Karpas-422 (cell line): ENCODE measurements around the gene ZNF26. TPM values are rescaled to one million over a fixed set of nuclear protein-coding genes. Genes with fewer than 3 reads are reported as not detected.
"Not testable (repeated sequence)": the region's sequence is repeated elsewhere in the genome, so short reads cannot be mapped to it uniquely, and the experiment has no call there.

Source experiments
- DNase-seq: peaks from one replicate; pipeline ENCODE4 v3.0.0-alpha.2; 2015
- H2AFZ ChIP-seq: fragments of 200-600 bp; sonication (generic); 2 replicates; pipeline ENCODE4 v1.6.1; 2014; ENCODE audit warnings: antibody characterized with exemption, low read length, mixed read lengths
- H3K27ac ChIP-seq: fragments of 200-600 bp; sonication (generic); 2 replicates; pipeline ENCODE4 v1.5.1; 2014; ENCODE audit warnings: mild to moderate bottlenecking, low read length, moderate library complexity
- H3K27me3 ChIP-seq: fragments of 200-600 bp; sonication (generic); 2 replicates; pipeline ENCODE4 v1.6.1; 2014; ENCODE audit warnings: low read length, mixed read lengths
- H3K36me3 ChIP-seq: fragments of 200-600 bp; sonication (generic); 2 replicates; pipeline ENCODE4 v1.6.1; 2014; ENCODE audit warnings: low read length, mixed read lengths; ENCODE audit not compliant: insufficient read depth
- H3K4me1 ChIP-seq: fragments of 200-600 bp; sonication (generic); 2 replicates; pipeline ENCODE4 v1.6.1; 2014; ENCODE audit warnings: mild to moderate bottlenecking, low read length, mixed read lengths
- H3K4me2 ChIP-seq: fragments of 200-600 bp; sonication (generic); 2 replicates; pipeline ENCODE4 v1.6.1; 2014; ENCODE audit warnings: low read length, low read depth, mild to moderate bottlenecking; ENCODE audit not compliant: poor library complexity, severe bottlenecking
- H3K4me3 ChIP-seq: fragments of 200-600 bp; sonication (generic); 2 replicates; pipeline ENCODE4 v1.5.1; 2014; ENCODE audit warnings: mild to moderate bottlenecking, antibody characterized with exemption, low read length, mixed read lengths
- H3K79me2 ChIP-seq: fragments of 200-600 bp; sonication (generic); 2 replicates; pipeline ENCODE4 v1.6.1; 2014; ENCODE audit warnings: mild to moderate bottlenecking, low read length, mixed read lengths
- H3K9ac ChIP-seq: fragments of 200-600 bp; sonication (generic); 2 replicates; pipeline ENCODE4 v1.6.0; 2014; ENCODE audit warnings: low read length
- H3K9me2 ChIP-seq: fragments of 200-600 bp; sonication (generic), shearing (Covaris generic); replicated peaks from 2 replicates; pipeline ENCODE4 v1.6.0; 2014; ENCODE audit warnings: mild to moderate bottlenecking, low read length, moderate library complexity; ENCODE audit not compliant: insufficient read depth
- H3K9me3 ChIP-seq: fragments of 300-700, 200-600 bp; sonication (generic); 2 replicates; pipeline ENCODE4 v1.6.1; 2014; ENCODE audit warnings: low read length, mixed read lengths
- H4K20me1 ChIP-seq: fragments of 200-600 bp; sonication (generic); 2 replicates; pipeline ENCODE4 v1.6.1; 2014; ENCODE audit warnings: mild to moderate bottlenecking, antibody characterized with exemption, low read length, low read depth; ENCODE audit not compliant: insufficient read depth
- total RNA-seq: library from RNA; depleted of rRNA; stranded (reverse); fragments of >200 nt; shearing (Covaris generic); gene quantifications from 2 replicates; pipeline ENCODE4 v1.2.3, GENCODE V29; 2014; ENCODE audit warnings: low replicate concordance

Gene ZNF26
- total RNA-seq, 1 experiment from 2014 or later = 12.7 TPM

- Histone ChIP-seq H3K9ac (no peak overlapping the region), H3K9me2 (no peaks in the 10 kb centered on the region), H4K20me1 (no peaks in the 10 kb centered on the region), H2AFZ (no peak overlapping the region), H3K27me3 (no peaks in the 10 kb centered on the region), H3K27ac (no peak overlapping the region), H3K36me3 (no peaks in the 10 kb centered on the region), H3K4me3 (no peak overlapping the region), H3K4me1 (no peaks in the 10 kb centered on the region), H3K9me3 (peaks cover 14% of the 10 kb centered on the region; the same call in 1 of the 2 replicates), H3K4me2 (no peak overlapping the region), H3K79me2 (no peaks in the 10 kb centered on the region)
- no peak for DNase-seq
These were observed 19.3 kb upstream of the ZNF26 start for GRCh38 chr12:132966676-132967415.

- Histone ChIP-seq H3K36me3 (no peaks in the 10 kb centered on the region), H3K79me2 (no peaks in the 10 kb centered on the region), H3K27ac (no peak overlapping the region), H3K27me3 (no peaks in the 10 kb centered on the region), H3K4me1 (no peaks in the 10 kb centered on the region), H3K9me3 (peaks cover 18% of the 10 kb centered on the region), H4K20me1 (no peaks in the 10 kb centered on the region), H3K4me3 (no peak overlapping the region), H3K9me2 (no peaks in the 10 kb centered on the region), H3K4me2 (no peak overlapping the region), H3K9ac (no peak overlapping the region), H2AFZ (no peak overlapping the region)
- no peak for DNase-seq
These were observed 18.4 kb upstream of the ZNF26 start for GRCh38 chr12:132967736-132968135.

- H2AFZ ChIP-seq = no peak overlapping the region
- DNase-seq = no peak
- peaks cover 18% of the 10 kb centered on the region for H3K9me3 ChIP-seq
- no peaks in the 10 kb centered on the region for H3K79me2 ChIP-seq
- H3K9me2 ChIP-seq = no peaks in the 10 kb centered on the region
- no peak overlapping the region for H3K4me3 ChIP-seq
- H3K4me2 ChIP-seq = no peak overlapping the region
- H3K27me3 ChIP-seq = no peaks in the 10 kb centered on the region
- H3K9ac ChIP-seq = no peak overlapping the region
- no peak overlapping the region for H3K27ac ChIP-seq
- no peaks in the 10 kb centered on the region for H3K4me1 ChIP-seq
- H4K20me1 ChIP-seq = no peaks in the 10 kb centered on the region
- H3K36me3 ChIP-seq = no peaks in the 10 kb centered on the region
These were observed 13.8 kb upstream of the ZNF26 start for GRCh38 chr12:132972374-132972773.

GRCh38 chr12:132976870-132977269 is 9.3 kb upstream of the ZNF26 start:
- H3K27me3 ChIP-seq, H4K20me1 ChIP-seq, H3K4me3 ChIP-seq, H3K27ac ChIP-seq, DNase-seq, H3K4me2 ChIP-seq, H3K9ac ChIP-seq, H3K36me3 ChIP-seq, H3K4me1 ChIP-seq, H2AFZ ChIP-seq, H3K79me2 ChIP-seq, H3K9me2 ChIP-seq: not testable (repeated sequence)
- H3K9me3 ChIP-seq = peaks cover 18% of the 10 kb centered on the region

- peak overlapping the region; percentile 80; the same call in 1 of the 2 replicates for H2AFZ ChIP-seq
- H3K9me2 ChIP-seq = no peaks in the 10 kb centered on the region
- peak overlapping the region; percentile 99 for H3K9ac ChIP-seq
- peak overlapping the region; percentile 75 for H3K4me2 ChIP-seq
- peaks cover 51% of the 10 kb centered on the region for H3K9me3 ChIP-seq
- peaks cover 56% of the 10 kb centered on the region for H3K79me2 ChIP-seq
- H3K27me3 ChIP-seq = no peaks in the 10 kb centered on the region
- peaks cover 33% of the 10 kb centered on the region for H3K36me3 ChIP-seq
- H3K4me1 ChIP-seq = peaks cover 12% of the 10 kb centered on the region
- DNase-seq = no peak
- H4K20me1 ChIP-seq = no peaks in the 10 kb centered on the region
- no peak overlapping the region for H3K27ac ChIP-seq
- peak overlapping the region; percentile 91 for H3K4me3 ChIP-seq
These were observed 688 bp downstream of the ZNF26 start for GRCh38 chr12:132986885-132987225.

GRCh38 chr12:132998741-132999140 is 12.6 kb downstream of the ZNF26 start:
- Histone ChIP-seq H3K9ac (no peak overlapping the region), H3K4me3 (no peak overlapping the region), H3K27ac (no peak overlapping the region), H3K4me1 (no peaks in the 10 kb centered on the region), H3K27me3 (no peaks in the 10 kb centered on the region), H3K36me3 (peaks cover 48% of the 10 kb centered on the region), H3K9me2 (no peaks in the 10 kb centered on the region), H3K9me3 (peaks cover 65% of the 10 kb centered on the region), H3K4me2 (no peak overlapping the region), H2AFZ (no peak overlapping the region), H3K79me2 (peaks cover 90% of the 10 kb centered on the region), H4K20me1 (no peaks in the 10 kb centered on the region)
- no peak for DNase-seq

GRCh38 chr12:133010657-133011297 is 24.6 kb downstream of the ZNF26 start:
- Histone ChIP-seq H3K36me3 (peaks cover 85% of the 10 kb centered on the region), H4K20me1 (no peaks in the 10 kb centered on the region), H3K27ac (no peak overlapping the region), H2AFZ (no peak overlapping the region), H3K9me3 (peaks cover 64% of the 10 kb centered on the region), H3K79me2 (peaks cover 18% of the 10 kb centered on the region), H3K27me3 (no peaks in the 10 kb centered on the region), H3K9me2 (no peaks in the 10 kb centered on the region), H3K4me3 (no peak overlapping the region), H3K4me2 (no peak overlapping the region), H3K4me1 (no peaks in the 10 kb centered on the region), H3K9ac (no peak overlapping the region)
- no peak for DNase-seq

GRCh38 chr12:133023566-133023965 is 37.4 kb downstream of the ZNF26 start:
- H3K27me3 ChIP-seq = no peaks in the 10 kb centered on the region
- H3K9me3 ChIP-seq = peaks cover 18% of the 10 kb centered on the region
- H3K9ac ChIP-seq = no peak overlapping the region
- H3K4me1 ChIP-seq = no peaks in the 10 kb centered on the region
- H2AFZ ChIP-seq = no peak overlapping the region
- H4K20me1 ChIP-seq = no peaks in the 10 kb centered on the region
- H3K4me3 ChIP-seq = no peak overlapping the region
- no peaks in the 10 kb centered on the region for H3K9me2 ChIP-seq
- H3K36me3 ChIP-seq = peaks cover 13% of the 10 kb centered on the region
- no peak for DNase-seq
- no peak overlapping the region for H3K4me2 ChIP-seq
- H3K79me2 ChIP-seq = no peaks in the 10 kb centered on the region
- no peak overlapping the region for H3K27ac ChIP-seq
